ENCODE measurements around the gene EIF4A2.
"Not testable (repeated sequence)": the region's sequence is repeated elsewhere in the genome, so short reads cannot be mapped to it uniquely, and the experiment has no call there.

EIF4A2 gene

DNA sequence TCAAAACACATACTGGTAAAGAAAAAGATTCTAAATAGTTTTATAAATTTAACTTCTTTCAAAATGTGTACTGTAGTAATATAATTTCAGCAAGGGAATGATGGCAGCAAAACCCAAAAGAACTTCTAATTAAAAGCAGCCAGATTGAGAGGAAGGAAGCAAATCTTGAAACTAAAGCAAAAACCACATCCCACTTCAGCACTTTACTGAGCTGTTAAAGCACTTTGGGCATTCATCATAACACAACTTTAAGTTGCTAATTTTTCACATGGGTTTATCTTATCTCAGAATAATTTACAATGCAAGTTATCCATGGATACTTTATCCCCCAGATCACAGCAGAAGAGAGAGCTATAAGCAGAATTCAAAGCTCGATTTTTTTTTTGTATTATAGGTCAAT is 16.9 kb downstream of the EIF4A2 start:
- TF ChIP-seq, protein P1, sequence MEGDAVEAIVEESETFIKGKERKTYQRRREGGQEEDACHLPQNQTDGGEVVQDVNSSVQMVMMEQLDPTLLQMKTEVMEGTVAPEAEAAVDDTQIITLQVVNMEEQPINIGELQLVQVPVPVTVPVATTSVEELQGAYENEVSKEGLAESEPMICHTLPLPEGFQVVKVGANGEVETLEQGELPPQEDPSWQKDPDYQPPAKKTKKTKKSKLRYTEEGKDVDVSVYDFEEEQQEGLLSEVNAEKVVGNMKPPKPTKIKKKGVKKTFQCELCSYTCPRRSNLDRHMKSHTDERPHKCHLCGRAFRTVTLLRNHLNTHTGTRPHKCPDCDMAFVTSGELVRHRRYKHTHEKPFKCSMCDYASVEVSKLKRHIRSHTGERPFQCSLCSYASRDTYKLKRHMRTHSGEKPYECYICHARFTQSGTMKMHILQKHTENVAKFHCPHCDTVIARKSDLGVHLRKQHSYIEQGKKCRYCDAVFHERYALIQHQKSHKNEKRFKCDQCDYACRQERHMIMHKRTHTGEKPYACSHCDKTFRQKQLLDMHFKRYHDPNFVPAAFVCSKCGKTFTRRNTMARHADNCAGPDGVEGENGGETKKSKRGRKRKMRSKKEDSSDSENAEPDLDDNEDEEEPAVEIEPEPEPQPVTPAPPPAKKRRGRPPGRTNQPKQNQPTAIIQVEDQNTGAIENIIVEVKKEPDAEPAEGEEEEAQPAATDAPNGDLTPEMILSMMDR (conservative IDR thresholded peaks at IDR 0.05) = no peak
- H3K27ac ChIP-seq = peak overlapping the region; percentile 37; the same call in 1 of the 2 replicates

DNA sequence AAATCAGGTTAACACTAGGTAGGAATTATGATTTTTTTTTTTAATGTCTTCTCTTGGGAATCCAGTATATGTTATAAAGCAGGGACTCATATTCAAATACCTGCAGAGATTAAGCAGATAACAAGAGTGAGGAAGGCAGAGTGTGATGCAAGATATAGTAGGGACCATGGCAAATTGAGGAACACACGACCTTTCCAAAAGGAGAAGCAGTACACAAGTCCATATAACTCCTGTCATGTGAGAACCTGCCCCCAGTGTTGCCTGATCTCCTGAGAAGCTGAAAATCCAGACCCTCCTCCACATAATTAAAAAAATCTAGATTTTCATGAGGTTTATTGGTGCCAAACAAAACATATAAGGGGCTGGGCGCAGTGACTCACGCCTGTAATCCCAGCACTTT is 19.3 kb downstream of the EIF4A2 start:
- TF ChIP-seq, protein P1 (conservative IDR thresholded peaks at IDR 0.05) = no peak
- H3K27ac ChIP-seq = no peak overlapping the region

DNA sequence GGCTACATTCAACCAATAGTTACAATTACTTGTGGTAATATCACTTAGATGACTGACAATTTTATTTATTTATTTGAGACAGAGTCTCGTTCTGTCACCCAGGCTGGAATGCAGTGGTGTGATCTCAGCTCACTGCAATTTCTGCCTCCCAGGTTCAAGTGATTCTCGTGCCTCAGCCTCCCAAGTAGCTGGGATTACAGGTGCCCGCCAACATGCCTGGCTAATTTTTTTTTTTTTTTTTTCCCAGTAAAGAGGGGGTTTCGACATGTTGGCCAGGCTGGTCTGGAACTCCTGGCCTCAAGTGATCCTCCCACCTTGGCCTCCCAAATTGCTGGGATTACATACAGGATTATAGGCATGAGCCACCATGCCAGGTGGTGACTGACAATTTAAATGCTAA is 20.1 kb downstream of the EIF4A2 start:
- H3K27ac ChIP-seq = not testable (repeated sequence)

DNA sequence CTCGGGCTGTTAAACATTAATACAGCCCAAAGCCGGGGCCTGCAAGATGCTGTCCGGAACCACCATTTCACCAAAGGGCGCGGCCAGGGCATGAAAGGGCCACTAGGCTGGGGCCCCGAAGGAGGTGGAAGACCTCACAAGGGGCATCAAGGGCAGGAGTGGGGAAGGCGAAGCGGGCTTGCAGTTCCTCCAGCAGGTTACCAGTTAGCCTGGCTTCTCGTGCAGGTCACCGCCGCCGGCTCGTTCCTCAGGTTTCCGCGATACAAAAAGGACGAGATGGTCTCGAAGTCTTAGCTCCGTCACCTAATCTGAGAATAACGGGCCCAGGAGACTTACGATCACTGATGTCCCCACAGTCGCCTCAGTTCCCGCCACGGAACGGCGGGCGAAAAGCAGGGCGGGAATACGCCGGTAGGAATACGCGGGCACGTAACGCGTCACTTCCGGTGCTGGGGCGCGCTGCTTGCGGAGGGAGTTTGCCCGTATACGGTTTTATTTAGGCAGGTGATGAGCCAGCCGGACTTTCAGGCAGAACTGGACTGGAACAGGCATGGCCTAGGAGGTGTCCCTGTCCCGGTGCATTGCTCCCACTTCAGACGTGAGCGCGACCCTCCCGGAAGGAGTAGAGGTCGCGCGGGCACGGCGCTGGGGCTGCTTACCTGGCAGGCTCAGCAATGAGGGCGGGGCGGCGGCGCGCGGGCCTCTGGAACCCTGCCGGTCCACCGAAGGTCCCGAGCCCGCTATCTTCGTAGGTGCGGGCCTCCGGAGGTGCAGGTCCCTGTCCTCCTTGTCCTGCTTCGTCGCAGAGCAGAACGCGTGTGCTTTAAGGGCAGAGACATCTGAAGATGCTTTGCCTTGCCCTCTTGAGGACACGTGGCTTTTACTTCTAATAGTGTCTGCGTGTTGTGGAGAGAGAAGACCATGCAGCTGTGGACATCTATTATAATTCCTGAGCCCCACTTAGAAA is 23.0 kb downstream of the EIF4A2 start, which contains the start of gene RFC4:
RFC4 (minus strand) TSS at position 394 of the 967 bp plus-strand sequence. CDS start 1,769 bp downstream, outside the sequence.
- H3K27ac ChIP-seq = peak within 1 kb of the TSS; percentile 93
- TF ChIP-seq, protein P1 (conservative IDR thresholded peaks at IDR 0.05) = no peak

DNA sequence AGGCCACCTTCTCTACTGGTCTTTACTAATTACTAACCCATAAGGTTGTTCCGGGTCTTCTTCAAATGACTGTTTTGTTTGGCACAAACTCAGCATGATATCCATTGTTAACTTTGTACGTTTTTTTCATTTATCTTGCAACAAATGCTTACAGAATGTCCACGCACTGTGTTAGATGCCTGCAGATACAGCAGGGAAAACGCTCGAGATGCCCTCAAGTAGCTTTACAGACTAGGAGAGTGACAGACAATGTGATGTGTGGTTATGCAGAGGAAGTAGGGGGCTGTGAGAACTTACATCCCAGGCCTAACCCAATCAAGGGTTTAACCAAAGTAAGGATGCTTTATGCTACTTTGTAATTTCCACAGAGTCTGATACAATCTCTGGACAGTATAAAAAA is 23.9 kb downstream of the EIF4A2 start:
- TF ChIP-seq, protein P1 (conservative IDR thresholded peaks at IDR 0.05) = no peak
- H3K27ac ChIP-seq = peak overlapping the region; percentile 93

DNA sequence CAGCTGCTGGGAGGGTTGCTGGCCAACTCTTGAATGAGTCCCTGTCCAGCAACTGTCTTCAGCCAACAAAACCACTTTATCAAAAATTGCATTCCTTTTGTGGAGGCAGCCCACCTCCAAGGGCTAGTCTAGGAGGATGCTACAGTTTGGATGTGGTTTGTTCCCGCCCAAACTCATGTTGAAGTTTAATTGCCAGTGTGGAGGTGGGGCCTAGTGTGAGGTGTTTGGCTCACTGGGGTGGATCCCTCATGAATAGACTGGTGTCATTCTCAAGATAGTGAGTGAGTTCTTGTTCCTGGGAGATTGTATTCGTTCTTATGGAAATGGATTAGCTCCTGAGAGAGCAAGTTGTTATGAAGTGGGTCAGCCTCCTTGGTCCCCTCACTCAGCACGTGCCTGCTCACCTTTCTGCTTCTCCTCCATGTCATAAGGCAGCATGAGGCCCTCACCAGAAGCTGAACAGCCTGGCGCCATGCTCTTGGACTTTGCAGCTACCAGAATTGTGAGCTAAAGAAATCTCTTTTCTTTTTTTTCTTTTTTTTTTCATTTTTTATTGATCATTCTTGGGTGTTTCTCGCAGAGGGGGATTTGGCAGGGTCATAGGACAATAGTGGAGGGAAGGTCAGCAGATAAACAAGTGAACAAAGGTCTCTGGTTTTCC is 27.1 kb downstream of the EIF4A2 start:
- no peak overlapping the region for H3K27ac ChIP-seq
- TF ChIP-seq, protein P1 (conservative IDR thresholded peaks at IDR 0.05) = no peak

DNA sequence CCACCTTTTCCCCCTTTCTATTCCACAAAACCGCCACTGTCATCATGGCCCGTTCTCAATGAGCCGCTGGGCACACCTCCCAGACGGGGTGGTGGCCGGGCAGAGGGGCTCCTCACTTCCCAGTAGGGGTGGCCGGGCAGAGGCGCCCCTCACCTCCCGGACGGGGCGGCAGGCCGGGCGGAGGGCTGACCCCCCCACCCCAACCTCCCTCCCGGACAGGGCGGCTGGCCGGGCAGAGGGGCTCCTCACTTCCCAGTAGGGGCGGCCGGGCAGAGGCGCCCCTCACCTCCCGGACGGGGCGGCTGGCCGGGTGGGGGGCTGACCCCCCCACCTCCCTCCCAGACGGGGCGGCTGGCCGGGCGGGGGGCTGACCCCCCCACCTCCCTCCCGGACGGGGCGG is 27.9 kb downstream of the EIF4A2 start:
- not testable (repeated sequence) for H3K27ac ChIP-seq

DNA sequence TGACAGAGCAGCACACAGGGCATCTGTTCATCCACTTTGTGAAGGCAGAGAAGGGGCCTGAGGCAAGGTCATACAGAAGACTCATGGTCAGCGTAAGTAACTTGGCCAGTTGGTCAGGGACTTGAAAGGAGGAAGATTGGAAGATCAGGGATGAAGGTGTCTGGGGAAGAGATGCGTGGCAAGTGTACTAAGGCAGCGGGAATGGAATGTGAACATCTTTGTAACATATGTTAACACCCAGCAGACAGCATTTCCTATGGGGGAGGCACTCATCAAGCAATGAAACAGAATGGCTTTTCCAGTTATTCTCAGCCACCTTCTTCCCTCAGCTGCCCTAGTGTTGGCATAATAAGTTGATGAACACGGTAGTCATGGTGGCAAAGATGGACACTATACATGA is 30.7 kb downstream of the EIF4A2 start:
- H3K27ac ChIP-seq = no peak overlapping the region
- TF ChIP-seq, protein P1 (conservative IDR thresholded peaks at IDR 0.05) = no peak
